Measurements from ENCODE around the gene MOGAT2. TPM values are rescaled to one million over a fixed set of nuclear protein-coding genes. Genes with fewer than 3 reads are reported as not detected.

The MOGAT2 gene
- total and polyA plus RNA-seq, 2 of the 13 experiments (the other 11 are each of a cell fraction or from before 2014, with no cell fraction given) = 27.2 to 27.8 TPM

GRCh38 chr11:75734491-75735180, 17.0 kb downstream of the MOGAT2 start (continued):
- TF ChIP-seq NCOA2 (CRISPR knock-in tag; IDR thresholded peaks at IDR 0.05) (peak; percentile 23; the same call in 1 of the 2 replicates), SNAI1 (CRISPR knock-in tag; IDR thresholded peaks at IDR 0.05; ENCODE audit: borderline replicate concordance) (no peak), KLF15 (CRISPR knock-in tag; IDR thresholded peaks at IDR 0.05; ENCODE audit: borderline replicate concordance) (no peak), ZNF12 (CRISPR knock-in tag; IDR thresholded peaks at IDR 0.05) (no peak), ZNF7 (CRISPR knock-in tag; IDR thresholded peaks at IDR 0.05) (no peak), EED (CRISPR knock-in tag; IDR thresholded peaks at IDR 0.05) (no peak), GFI1 (CRISPR knock-in tag; IDR thresholded peaks at IDR 0.05; ENCODE audit: borderline replicate concordance) (no peak), PAX8 (CRISPR knock-in tag; IDR thresholded peaks at IDR 0.05; ENCODE audit: borderline replicate concordance) (no peak), MBD4 (IDR thresholded peaks at IDR 0.05; ENCODE audit: borderline replicate concordance, low read length) (no peak), ZNF563 (CRISPR knock-in tag; IDR thresholded peaks at IDR 0.05) (no peak), NFYC (CRISPR knock-in tag; IDR thresholded peaks at IDR 0.05) (no peak), ZNF552 (CRISPR knock-in tag; IDR thresholded peaks at IDR 0.05; ENCODE audit: borderline replicate concordance) (no peak), ZNF557 (CRISPR knock-in tag; IDR thresholded peaks at IDR 0.05) (no peak), RARG (CRISPR knock-in tag; IDR thresholded peaks at IDR 0.05; ENCODE audit: low read depth) (no peak), ZNF367 (CRISPR knock-in tag; IDR thresholded peaks at IDR 0.05; ENCODE audit: borderline replicate concordance) (no peak)
- TF ChIP-seq, protein P1, sequence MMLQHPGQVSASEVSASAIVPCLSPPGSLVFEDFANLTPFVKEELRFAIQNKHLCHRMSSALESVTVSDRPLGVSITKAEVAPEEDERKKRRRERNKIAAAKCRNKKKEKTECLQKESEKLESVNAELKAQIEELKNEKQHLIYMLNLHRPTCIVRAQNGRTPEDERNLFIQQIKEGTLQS (CRISPR knock-in tag; IDR thresholded peaks at IDR 0.05) = 0 out of 2 replicates have a peak, but pooled peaks have one; percentile 50
- TF ChIP-seq, protein P2, sequence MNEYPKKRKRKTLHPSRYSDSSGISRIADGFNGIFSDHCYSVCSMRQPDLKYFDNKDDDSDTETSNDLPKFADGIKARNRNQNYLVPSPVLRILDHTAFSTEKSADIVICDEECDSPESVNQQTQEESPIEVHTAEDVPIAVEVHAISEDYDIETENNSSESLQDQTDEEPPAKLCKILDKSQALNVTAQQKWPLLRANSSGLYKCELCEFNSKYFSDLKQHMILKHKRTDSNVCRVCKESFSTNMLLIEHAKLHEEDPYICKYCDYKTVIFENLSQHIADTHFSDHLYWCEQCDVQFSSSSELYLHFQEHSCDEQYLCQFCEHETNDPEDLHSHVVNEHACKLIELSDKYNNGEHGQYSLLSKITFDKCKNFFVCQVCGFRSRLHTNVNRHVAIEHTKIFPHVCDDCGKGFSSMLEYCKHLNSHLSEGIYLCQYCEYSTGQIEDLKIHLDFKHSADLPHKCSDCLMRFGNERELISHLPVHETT (CRISPR knock-in tag; conservative IDR thresholded peaks at IDR 0.05) = no peak
- TF ChIP-seq, protein P3, sequence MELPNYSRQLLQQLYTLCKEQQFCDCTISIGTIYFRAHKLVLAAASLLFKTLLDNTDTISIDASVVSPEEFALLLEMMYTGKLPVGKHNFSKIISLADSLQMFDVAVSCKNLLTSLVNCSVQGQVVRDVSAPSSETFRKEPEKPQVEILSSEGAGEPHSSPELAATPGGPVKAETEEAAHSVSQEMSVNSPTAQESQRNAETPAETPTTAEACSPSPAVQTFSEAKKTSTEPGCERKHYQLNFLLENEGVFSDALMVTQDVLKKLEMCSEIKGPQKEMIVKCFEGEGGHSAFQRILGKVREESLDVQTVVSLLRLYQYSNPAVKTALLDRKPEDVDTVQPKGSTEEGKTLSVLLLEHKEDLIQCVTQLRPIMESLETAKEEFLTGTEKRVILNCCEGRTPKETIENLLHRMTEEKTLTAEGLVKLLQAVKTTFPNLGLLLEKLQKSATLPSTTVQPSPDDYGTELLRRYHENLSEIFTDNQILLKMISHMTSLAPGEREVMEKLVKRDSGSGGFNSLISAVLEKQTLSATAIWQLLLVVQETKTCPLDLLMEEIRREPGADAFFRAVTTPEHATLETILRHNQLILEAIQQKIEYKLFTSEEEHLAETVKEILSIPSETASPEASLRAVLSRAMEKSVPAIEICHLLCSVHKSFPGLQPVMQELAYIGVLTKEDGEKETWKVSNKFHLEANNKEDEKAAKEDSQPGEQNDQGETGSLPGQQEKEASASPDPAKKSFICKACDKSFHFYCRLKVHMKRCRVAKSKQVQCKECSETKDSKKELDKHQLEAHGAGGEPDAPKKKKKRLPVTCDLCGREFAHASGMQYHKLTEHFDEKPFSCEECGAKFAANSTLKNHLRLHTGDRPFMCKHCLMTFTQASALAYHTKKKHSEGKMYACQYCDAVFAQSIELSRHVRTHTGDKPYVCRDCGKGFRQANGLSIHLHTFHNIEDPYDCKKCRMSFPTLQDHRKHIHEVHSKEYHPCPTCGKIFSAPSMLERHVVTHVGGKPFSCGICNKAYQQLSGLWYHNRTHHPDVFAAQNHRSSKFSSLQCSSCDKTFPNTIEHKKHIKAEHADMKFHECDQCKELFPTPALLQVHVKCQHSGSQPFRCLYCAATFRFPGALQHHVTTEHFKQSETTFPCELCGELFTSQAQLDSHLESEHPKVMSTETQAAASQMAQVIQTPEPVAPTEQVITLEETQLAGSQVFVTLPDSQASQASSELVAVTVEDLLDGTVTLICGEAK (IDR thresholded peaks at IDR 0.05) = no peak
- TF ChIP-seq, protein P3 (CRISPR knock-in tag; IDR thresholded peaks at IDR 0.05) = 0 out of 2 replicates have a peak, but pooled peaks have one; percentile 14
- TF ChIP-seq, protein P4, sequence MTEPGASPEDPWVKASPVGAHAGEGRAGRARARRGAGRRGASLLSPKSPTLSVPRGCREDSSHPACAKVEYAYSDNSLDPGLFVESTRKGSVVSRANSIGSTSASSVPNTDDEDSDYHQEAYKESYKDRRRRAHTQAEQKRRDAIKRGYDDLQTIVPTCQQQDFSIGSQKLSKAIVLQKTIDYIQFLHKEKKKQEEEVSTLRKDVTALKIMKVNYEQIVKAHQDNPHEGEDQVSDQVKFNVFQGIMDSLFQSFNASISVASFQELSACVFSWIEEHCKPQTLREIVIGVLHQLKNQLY (CRISPR knock-in tag; IDR thresholded peaks at IDR 0.05) = no peak; the same call in 1 of the 2 replicates
